Activated CD4-positive, alpha-beta T cell treated with anti-CD3 and anti-CD28 coated beads for 24 hours (primary cell): ENCODE data around the gene MDGA2.
"Not testable (repeated sequence)": the region's sequence is repeated elsewhere in the genome, so short reads cannot be mapped to it uniquely, and the experiment has no call there.

Experiments
- DNase-seq, 2 donors: peaks; one replicate each; pipeline ENCODE4 v3.0.0-alpha.2; 2020; ENCODE audit warnings: low read depth in 2 of 2

Gene MDGA2

DNA sequence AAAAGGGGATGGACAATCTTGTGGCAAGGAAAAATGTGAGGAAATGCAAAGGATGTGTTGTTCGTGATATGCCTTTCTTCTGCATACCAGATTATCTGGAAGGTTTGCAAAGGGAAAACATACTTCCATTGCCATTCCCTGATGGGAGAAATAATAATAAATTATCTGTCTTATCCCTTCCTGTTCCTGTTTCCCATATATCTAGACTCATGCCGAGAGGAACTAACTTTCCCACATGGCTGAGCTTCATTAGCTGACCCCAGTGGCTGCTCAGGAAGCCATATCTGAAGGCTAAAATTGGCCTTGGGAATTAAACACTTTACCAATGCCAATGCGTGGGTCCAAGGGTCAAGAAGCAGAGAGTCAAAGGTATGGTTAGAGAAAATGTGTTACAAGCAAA lies 439.8 kb downstream of the MDGA2 start:
- DNase-seq = no peak

DNA sequence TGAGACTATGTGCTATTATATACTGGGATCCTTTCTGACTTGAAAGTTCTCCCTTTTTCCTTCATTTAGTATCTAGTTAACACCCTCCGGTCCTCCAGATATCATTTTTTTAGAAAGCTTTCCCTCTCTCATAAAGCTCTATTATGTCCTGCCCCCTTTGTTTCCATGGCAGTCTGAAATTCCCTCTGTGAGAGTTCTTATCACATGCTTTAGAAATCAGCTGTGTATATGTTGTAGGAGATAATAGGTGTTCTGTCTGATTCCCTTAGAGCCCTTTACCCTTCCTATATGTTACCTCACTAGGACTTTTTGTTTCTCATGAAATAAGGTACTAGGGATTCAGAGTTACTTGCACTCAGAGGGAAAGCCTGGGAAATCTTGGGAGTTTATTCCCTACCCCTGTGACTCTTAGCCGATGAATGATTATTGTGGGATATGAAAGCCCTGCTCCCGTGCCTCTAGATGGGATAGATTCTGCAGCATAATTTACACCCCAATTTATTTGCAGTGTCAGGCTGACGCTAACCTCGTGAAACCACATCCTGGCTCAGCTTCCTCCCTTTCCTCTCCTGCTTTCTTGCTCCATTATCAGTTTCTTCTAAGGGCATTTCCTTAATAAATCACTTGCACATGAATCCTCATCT lies 448.4 kb downstream of the MDGA2 start:
- DNase-seq = no peak

DNA sequence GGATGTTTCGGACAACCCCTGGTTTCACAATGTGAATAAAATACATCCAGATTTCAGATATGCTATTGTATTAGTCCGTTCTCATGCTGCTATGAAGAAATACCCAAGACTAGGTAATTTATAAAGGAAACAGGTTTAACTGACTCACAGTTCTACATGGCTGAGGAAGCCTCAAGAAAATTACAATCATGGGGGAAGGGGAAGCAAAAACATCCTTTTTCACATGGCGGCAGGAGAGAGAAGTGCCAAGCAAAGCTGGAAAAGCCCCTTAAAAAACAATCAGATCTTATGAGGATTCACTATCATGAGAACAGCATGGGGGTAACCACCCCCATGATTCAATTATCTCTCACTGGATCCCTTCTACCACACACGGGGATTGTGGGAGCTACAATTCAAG lies 451.7 kb downstream of the MDGA2 start:
- no peak for DNase-seq

DNA sequence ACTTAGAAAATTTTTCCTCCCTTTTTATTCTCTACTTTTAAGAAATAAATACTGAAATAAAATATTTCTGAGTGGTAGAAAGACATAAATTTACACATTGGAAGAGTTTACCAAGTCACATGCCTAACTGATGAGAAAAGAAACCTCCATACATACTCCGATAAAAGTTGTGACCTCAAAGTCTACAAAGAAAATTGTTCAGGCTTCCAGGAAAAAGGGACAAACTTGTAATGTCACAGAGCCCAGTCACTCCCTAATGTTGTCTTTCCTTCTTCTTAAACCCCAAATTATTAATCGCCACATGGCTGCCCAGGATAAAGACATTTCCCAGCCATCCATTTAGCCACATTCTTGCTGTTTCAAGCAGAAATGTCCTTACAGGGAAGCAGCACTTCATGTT lies 455.3 kb downstream of the MDGA2 start:
- no peak for DNase-seq

DNA sequence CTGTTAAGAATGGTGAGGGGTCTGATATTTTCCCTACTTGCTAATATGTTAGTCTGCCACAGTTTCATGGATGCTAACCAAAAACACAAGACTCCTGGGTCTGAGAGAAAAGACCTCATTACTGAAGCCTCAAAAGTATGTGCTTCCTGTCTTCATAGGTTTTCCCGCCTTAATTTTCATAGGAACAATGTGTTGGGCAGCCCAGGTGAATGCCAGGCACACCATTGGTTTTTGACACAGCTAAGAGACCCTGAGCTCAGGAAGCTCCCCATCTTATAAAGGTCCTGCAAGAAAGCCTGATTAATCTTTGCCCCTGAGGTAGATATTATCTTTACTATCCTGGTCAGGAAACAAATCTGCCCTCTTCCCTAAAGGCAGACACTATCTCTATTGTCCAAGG lies 464.1 kb downstream of the MDGA2 start:
- no peak for DNase-seq

DNA sequence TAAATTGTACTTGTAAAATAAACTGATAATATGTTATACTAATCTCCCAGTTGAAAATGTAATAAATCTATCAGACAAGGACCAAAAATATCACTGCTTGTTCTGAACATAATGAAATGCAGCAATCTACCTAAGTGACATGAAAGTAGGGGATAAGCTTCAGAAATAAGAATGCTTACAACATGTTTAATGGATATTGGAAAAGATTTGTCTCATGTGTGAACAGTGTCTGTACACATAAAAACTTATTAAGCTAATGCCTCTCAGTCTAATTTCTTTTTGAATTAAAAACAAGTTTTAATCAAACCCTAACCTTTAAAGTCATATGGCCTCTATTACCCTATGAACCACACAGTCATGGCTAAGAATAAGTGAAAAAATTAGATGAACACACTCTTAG lies 465.3 kb downstream of the MDGA2 start:
- DNase-seq = no peak

DNA sequence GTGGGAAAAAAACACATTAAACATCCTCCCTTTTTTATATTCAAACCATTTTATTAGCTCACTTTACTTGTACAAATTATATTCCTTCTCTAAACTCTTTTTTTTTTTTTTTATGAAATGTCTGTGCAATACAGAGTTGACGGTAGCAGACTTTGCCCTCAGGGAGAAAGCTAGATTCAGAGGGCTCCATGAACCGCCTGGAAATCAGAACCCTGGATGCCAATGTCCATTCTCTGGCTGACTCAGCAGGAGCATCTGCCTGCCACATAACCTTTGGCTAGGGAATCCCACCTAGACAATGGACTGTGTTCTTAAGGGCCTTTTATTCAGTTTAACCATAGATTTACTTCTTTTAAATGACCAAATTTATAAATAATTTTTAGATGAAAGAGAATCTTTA lies 467.0 kb downstream of the MDGA2 start:
- no peak for DNase-seq

DNA sequence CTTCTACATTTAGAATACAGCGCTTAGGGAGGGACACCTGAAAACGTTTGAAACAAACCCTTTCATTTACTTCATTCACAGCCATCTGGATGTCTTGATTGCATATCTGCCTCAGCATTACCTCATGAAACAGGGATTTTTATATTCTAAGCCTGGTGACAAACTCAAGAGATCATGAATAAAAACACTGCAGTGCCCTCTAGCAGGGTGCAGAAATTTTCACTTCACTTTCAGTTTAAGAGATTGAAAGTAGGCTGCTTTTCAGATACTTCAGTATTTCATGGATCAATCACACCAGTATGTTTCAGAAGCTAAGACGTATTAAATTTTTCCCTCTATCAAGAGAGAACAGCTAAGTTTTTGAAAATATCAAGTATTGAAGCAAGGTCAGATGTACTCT lies 467.8 kb downstream of the MDGA2 start:
- no peak for DNase-seq

DNA sequence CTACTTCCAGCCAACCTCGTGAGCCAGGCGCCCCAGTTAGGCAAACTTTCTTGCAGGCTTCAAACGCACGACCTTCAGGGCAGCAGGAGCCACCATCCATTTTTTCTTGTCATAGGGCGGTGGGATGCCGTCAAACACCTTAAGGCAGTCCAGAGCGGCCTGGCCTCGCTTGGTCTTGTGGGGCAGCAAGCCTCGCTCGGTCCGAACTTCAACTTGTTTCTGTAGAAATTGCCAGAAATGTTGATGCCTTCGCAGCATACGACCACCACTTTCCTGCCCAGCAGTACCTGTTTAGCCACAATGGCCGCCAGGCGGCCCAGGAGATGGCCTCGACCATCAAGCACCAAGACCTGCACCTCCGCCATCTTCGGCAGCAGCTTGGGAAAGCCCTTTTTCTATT lies 474.7 kb downstream of the MDGA2 start:
- no peak for DNase-seq

DNA sequence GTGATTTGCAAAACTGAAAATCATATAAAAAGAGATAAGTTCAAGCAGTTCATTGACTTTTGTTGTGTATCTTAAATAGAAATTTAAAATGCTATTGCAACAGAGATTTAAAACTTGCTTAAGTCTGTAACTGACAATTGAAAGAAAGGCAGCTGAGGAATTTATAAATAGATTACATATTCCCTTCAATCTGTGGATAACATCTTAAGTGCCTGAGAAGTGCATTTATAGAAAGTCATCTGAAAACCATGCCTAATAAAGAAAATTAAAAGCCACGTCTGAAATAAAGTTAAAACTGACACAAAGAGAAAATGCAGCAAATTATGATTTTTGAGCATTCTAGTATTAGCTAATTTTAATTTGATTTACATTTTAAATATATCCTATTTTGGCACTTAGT lies 479.8 kb downstream of the MDGA2 start:
- no peak for DNase-seq

DNA sequence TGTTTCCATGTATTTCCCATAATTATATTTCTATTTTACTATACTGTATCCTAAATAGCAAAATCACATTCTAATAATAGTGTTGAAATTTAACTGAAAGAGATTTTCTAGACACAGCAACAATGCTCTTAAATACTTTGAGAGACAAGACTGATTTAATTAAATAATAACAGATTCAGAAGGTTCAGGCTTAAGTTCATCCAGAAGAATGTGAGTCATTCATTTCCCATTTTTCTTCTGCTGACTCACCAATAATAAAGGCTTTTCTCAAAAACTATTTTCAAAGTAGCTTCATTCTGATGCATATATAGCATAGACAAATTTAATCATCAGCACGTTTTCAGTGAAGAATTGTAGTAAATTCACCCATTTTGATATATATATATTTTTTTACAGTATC lies 481.4 kb downstream of the MDGA2 start:
- no peak for DNase-seq

DNA sequence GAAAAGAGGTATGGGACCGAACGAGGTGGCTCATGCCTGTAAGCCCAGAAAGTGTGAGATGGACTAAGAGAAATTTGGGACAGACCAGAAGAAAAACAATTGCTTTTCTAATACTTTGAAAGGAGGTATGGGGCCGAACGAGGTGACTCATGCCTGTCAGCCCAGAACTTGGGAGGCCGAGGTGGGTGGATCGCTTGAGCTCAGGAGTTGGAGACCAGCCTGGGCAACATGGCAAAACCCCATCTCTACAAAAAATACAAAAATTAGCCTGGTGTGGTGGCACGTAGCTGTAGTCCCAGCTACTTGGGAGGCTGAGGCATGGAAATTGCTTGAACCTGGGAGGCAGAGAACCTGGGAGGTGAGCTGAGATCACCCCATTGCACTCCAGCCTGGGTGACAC lies 483.2 kb downstream of the MDGA2 start:
- DNase-seq = not testable (repeated sequence)

DNA sequence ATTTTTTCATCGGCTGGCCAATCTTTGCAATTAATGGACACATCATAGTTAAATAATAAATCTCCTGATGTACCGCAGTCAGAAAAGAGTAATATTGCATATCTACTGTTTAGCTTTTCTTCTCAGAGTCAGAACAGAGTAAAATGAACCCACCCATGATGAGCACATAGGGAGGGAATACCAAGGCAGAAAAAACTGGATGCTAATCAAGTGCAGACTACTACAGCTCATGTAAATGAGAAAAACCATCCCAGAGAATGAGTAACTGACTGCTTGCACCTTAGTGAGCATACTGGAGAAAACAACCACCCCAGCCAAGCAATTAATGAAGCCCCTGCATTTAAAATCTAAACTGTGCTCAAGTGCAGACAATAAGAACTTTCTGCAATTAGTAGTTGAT lies 483.7 kb downstream of the MDGA2 start:
- no peak for DNase-seq

DNA sequence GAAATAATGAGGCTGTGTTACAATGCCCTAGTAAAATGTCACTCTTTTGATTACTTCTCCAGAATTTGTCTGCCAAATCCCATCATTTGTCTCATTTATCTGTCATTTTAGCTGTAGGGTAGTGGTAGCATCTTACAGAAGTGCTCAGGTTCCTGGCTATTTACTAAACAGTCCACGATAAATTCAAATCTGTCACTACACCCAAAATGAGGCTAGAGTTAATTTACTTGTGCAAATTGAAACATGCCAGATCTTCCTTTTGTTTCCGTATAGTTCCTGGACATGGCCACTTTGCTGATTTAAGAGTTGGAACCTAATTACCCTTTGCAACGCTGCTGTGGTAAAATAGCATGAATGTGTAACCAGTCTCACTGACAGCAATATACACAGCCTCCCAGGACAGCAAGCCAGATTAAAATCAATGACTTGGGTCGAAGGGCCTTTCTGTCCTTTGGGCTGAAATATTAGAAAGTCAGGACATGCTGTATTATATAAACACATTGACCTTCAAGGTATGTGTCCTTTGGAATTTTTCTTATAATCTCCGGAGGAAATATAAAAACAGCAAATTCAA lies 485.4 kb downstream of the MDGA2 start:
- no peak for DNase-seq

DNA sequence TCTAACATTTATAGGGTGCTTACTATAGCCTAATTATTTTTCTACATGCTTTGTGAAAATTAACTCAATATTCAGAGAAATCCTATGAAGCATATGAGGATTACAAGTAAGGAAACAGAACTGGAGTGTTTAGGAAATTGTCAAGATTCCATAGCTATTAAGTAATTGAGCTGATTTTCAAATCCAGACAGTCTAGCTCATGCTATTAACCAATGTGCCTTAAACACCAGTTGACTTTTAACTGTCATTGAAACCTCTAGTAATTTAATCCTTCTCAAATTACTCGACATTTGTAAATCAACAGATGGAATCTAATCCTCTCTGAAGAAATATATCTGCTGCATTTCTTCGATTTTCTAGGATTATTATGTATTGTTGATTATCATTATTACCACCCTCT lies 488.9 kb downstream of the MDGA2 start:
- DNase-seq = no peak

DNA sequence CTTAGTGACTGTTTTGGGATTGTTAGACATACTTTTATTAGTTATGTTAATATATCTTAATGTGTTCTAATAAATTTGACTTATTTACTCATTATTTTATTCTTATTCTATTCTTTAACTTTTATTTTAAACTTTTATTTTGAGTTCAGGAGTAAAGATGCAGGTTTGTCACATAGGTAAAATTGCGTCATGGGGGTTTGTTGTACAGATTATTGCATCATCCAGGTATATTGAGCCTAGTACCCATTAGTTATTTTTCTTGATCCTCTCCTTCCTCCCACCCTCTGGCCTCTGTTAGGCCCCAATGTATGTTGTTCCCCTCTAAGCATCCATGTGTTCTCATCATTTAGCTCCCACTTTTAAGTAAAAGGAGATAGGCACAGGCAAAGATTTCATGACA lies 495.5 kb downstream of the MDGA2 start:
- no peak for DNase-seq

DNA sequence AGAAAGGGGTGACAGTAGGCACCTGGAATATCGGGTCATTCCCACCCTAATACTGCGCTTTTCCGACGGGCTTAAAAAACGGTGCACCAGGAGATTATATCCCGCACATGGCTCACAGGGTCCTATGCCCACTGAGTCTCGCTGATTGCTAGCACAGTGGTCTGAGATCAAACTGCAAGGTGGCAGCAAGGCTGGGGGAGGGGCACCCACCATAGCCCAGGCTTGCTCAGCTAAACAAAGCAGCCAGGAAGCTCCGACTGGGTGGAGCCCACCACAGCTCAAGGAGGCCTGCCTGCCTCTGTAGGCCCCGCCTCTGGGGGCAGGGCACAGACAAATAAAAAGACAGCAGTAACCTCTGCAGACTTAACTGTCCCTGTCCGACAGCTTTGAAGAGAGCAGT lies 503.5 kb downstream of the MDGA2 start:
- DNase-seq = not testable (repeated sequence)

DNA sequence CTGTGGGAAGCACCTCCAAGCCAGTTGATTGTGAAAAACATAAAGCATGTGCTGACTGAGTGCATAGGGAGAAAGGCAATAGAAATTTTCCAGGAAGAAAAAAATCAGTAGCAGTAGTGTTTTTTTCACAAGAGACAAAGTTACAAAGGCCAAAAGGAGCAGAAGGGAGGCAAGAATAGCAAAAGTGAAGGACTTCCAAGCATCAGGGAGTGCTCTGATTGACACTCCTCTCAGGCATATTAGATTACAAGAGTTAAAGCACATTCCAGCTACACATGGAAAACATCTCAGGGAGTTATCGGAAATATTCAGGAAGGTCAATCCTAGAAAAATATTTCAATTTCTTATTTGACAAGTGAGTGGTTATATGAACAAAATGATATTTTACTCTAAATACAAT lies 508.0 kb downstream of the MDGA2 start:
- DNase-seq = no peak

DNA sequence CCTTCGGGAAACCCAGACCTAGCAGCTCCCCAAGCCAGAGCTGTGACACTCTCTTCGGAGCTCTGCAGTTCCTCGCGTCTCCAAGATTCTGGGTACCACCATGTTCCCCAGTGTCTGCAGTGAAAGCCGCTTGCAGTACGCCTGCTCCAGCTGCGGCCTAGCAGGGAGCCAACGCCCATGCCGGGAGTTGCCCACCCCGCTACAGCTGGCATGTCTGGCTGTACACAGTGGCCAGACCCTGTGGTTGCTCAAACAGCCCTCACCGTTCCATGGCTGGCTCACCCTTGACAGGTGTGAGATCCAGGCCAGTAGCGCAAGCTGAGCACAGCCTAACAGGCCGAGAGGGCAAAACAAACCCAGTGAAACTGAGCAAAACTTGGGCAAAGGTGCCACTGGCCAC lies 520.0 kb downstream of the MDGA2 start:
- DNase-seq = no peak

DNA sequence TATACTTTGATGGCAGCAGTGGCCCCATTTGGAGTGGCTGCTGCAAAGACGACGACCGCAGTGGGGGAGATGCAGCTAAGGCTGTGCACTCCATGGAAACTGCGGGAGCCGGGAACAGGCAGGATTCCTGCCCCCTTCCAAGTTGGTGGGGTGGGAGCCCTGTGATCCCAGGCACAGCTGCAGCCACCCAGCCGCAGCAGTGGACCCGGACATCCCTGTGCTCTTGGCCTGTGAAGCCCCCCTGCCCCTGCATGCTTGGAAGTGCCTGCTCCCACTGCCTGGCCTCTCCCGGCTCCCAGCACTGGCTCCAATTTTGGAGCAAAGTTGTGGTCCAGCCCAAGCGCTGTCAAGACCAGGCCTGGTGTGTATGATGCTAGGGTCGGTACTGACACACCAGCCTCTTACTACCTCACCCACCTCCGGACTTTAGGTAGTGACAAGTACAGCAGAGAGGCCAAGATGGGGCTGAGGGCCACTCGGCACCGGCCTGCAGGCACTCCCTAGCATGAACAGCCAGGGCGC lies 521.1 kb downstream of the MDGA2 start:
- no peak for DNase-seq

DNA sequence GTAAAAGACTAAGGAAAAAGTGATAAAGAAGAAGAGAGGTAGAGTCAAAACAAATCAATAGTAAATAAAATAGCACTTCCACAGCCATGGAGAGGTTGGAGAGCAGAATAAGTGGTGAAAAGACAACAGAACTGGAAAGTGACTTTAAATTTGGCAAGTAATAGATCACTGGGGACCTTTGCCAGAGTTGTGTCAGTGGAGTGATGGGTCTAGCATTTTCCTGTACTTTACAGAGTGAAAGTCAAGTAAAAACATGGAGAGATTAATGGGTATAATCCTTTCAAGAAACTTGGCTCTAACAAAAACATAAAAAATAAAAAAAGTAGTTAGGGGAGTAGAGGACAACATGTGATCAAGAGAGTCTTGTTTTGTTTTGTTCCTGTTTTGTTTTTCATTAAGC lies 521.7 kb downstream of the MDGA2 start:
- DNase-seq = no peak

DNA sequence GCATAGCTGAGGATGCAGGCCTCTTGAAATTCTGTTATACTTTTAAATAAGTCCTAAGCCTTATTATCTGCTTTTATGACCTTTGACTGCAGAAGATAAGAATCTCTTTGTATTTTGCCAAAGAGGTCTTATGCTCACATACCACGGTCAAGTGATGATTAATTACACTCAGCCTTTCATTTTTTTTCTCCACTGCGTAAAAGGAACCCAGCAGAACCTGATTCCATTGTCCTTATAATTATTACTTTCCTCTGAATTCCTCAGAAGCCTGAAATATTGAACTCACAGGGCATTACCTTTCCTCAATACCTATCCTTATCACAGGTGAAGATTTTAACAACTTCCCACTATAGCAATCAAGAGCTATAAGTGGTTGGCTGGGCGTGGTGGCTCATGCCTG lies 525.1 kb downstream of the MDGA2 start:
- no peak for DNase-seq

DNA sequence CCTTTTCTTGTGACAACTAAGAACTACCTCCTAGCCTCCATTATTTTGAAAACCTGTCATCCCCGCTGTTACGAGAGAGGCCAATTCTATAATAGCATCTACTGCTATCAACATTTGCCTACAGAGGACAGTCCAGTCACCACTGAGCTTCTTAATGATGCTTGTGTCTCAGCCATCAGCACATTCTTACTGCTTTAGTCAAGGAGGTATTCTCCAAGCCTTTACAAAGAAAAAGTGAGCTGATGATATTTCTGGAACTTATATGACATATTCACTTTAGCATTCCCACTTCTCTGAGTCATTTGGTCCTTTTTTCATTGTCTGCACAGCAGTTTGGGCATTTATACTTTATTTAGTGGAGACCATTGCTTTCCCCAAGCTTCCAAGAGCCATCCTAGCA lies 526.1 kb downstream of the MDGA2 start:
- no peak for DNase-seq

DNA sequence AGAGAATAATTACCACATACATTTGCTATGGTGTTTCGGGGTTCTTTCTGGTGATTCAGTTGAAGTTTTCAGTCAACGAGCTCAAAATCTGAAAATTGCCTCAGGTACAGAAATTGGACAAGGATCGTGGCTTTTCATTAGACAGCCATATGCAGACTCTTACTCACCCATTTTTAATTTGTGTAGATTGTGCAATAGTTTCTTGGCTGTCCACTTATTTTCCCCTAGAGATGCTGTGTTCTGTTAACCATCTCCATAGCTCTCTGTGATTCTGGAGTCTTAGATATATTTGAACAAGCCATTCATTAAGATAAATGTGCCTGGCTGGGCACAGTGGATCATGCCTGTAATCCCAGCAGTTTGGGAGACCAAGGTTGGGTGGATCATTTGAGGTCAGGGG lies 526.7 kb downstream of the MDGA2 start:
- DNase-seq = no peak
